BE2C (cell line): ENCODE results near the gene NCDN.

Source experiments
- DNase-seq: peaks from one replicate; pipeline ENCODE4 v3.0.0-alpha.2; 2020
- H3K27me3 ChIP-seq: fragments of 250-450 bp; sonication (Bioruptor Pico); 2 replicates; pipeline ENCODE4 v1.5.1; 2020; ENCODE audit warnings: mild to moderate bottlenecking
- H3K36me3 ChIP-seq: fragments of 250-450 bp; sonication (Bioruptor Pico); 2 replicates; pipeline ENCODE4 v1.5.1; 2020; ENCODE audit warnings: mild to moderate bottlenecking
- H3K4me1 ChIP-seq: fragments of 250-450 bp; sonication (Bioruptor Pico); 2 replicates; pipeline ENCODE4 v1.5.1; 2020
- H3K4me3 ChIP-seq: 2 replicates; pipeline ENCODE4 v1.5.1; 2011; ENCODE audit warnings: low read depth, low read length
- H3K9me3 ChIP-seq: fragments of 250-450 bp; sonication (Bioruptor Pico); 2 replicates; pipeline ENCODE4 v1.5.1; 2020
- TF ChIP-seq, protein P1 (sequence below): IDR thresholded peaks from 2 replicates; pipeline ENCODE4 v1.5.1; 2012; ENCODE audit warnings: mild to moderate bottlenecking, low read depth, low read length

Gene NCDN

DNA sequence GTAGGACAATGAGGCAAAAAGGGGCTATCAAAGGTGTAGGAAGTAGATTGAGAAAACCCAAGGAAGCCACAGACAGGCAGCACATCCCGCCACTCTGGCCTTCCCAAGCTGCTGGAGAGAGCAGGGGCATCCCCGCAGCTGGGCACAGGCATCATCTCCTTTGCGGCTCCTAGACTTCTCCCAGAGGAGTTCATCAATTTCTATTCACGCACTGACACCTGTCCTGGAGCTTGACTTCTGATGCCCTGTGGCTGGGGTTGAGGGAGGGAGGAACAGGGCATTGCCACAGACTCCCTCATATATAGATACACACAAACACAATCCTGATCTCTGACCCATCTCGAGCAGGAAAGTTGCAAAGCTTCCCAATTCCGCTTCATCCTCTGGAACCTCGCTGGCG lies 13.7 kb downstream of the NCDN start:
- Histone ChIP-seq H3K4me3 (no peak overlapping the region), H3K36me3 (no peaks in the 10 kb centered on the region), H3K4me1 (no peaks in the 10 kb centered on the region), H3K9me3 (no peaks in the 10 kb centered on the region), H3K27me3 (no peaks in the 10 kb centered on the region)
- TF ChIP-seq, protein P1, sequence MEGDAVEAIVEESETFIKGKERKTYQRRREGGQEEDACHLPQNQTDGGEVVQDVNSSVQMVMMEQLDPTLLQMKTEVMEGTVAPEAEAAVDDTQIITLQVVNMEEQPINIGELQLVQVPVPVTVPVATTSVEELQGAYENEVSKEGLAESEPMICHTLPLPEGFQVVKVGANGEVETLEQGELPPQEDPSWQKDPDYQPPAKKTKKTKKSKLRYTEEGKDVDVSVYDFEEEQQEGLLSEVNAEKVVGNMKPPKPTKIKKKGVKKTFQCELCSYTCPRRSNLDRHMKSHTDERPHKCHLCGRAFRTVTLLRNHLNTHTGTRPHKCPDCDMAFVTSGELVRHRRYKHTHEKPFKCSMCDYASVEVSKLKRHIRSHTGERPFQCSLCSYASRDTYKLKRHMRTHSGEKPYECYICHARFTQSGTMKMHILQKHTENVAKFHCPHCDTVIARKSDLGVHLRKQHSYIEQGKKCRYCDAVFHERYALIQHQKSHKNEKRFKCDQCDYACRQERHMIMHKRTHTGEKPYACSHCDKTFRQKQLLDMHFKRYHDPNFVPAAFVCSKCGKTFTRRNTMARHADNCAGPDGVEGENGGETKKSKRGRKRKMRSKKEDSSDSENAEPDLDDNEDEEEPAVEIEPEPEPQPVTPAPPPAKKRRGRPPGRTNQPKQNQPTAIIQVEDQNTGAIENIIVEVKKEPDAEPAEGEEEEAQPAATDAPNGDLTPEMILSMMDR = no peak
- DNase-seq = no peak

DNA sequence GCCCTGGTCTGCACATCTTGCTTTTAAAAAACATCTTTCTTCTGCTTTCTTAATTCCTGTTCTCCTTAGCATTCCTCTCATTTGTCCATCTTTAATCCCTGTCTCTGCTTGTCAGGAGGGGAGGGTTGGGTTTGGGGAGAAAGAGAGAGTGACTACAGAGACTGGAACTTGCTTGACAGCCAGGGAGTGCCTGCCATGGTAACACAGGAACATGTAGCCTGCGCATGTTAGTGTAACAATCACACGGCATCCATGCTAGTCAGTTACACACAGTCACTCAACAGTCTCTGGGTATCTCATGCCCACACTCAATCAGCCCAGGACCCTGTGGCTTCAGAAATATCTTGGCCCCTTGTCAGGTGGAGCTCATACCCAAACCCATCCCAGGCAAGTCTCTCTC lies 14.7 kb downstream of the NCDN start:
- no peak for DNase-seq
- Histone ChIP-seq H3K4me1 (no peaks in the 10 kb centered on the region), H3K27me3 (no peaks in the 10 kb centered on the region), H3K4me3 (no peak overlapping the region), H3K9me3 (no peaks in the 10 kb centered on the region), H3K36me3 (no peaks in the 10 kb centered on the region)
- TF ChIP-seq, protein P1 = no peak

DNA sequence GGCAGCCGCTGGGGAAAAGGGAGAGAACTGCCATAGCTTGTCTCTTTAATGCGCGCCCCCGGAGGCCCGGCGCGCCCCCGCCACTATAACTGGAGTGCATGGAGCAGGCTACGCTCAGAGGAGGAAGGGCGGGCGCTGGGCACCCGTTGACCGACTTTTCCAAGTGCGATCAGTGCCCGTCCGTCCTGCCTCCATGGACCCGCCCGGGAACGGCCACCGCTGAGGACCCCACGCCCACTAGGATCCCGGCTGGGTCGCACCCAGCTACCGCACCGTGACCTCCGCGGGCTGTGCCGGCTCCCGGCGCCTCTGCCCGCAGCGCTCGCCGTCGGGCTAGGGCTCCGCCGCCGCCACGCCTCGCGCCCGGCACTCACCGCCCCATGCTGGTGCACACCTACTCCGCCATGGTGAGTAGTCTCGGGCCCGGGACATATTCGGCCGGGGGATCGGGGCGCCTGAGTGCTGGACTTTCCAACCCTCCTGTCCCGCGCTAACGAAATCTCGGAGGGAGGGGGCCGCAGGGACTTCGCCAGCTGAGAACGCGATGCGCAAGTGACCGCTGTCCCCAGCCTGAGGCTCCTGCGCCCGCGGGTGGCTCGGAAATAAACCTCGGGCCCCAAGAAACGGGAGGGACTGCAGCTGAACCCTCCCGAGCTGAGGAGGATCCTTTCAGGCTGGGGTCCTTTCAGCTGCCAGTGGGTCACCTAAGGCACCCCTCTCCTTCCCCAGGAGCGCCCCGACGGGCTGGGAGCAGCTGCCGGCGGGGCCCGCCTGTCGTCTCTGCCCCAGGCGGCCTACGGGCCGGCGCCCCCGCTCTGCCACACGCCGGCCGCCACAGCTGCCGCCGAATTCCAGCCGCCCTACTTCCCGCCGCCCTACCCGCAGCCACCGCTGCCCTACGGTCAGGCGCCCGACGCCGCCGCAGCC lies 15.9 kb downstream of the NCDN start, which contains the start of gene TFAP2E:
TSS of gene TFAP2E (plus strand) at position 117 of the 927 bp plus-strand sequence. CDS start at position 381, 264 bp downstream.
- Histone ChIP-seq H3K27me3 (no peaks in the 10 kb centered on the region), H3K36me3 (no peaks in the 10 kb centered on the region), H3K4me1 (no peaks in the 10 kb centered on the region), H3K4me3 (peak within 1 kb of the TSS; percentile 34), H3K9me3 (no peaks in the 10 kb centered on the region)
- TF ChIP-seq, protein P1 = no peak
- peak; percentile 31 for DNase-seq

DNA sequence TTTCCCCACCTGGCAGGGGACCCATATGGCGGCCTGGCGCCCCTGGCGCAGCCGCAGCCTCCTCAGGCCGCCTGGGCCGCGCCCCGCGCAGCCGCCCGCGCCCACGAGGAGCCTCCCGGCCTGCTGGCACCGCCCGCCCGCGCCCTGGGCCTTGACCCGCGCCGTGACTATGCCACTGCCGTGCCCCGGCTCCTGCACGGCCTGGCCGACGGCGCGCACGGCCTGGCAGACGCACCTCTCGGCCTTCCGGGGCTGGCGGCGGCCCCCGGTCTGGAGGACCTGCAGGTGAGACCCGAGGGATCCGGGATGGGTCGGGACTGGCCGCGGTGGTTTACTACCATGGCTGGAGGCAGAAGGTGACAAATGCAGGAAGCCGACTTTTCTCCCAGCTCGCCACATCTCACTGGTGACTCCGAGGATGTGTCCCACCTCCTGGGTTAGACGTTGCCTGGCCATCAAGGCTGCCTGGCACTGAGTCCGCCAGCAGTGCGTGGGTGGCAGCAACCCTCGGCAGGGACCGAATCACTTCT lies 16.6 kb downstream of the NCDN start:
- Histone ChIP-seq H3K27me3 (no peaks in the 10 kb centered on the region), H3K4me3 (no peak overlapping the region), H3K4me1 (no peaks in the 10 kb centered on the region), H3K9me3 (no peaks in the 10 kb centered on the region), H3K36me3 (no peaks in the 10 kb centered on the region)
- TF ChIP-seq, protein P1 = no peak
- DNase-seq = no peak

DNA sequence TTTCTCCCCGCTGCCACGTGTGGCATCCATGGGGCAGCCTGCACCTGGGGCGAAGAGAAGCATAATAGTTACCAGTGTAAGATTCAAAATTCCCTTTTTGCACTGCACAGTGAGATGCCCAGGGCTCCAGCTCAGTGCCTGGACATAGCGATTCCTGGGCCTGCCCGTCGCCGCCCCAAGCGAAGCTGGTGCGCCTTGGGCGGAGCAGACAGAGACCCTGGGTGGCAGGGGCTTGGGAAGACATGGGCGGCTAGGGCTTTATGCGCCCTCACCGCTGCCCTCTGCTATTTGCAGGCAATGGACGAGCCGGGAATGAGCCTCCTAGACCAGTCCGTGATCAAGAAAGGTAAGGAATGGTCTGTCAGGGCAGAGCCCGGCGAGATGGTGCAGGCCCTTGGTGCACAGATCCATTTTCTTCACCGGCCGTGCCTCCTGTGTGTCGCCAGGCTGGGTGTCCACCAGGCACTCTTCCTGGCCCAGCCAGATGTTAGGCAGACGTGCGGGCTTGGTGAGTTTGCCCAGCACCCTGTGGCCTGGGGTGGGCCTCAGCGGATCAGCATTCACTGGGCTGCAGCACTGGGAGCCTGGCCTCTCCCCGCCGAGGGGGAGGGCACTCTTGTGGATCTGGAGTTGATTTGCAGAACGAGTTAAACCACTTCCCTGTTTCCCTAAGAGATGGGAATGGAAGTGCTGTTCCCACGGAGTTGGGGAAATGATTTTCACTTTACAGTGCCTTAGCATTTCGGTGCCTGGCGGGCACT lies 17.2 kb downstream of the NCDN start:
- no peak overlapping the region for H3K4me3 ChIP-seq
- no peak for DNase-seq

More for the DNA sequence above, 17.2 kb downstream of the NCDN start:
- Histone ChIP-seq H3K4me1 (no peaks in the 10 kb centered on the region), H3K27me3 (no peaks in the 10 kb centered on the region), H3K9me3 (no peaks in the 10 kb centered on the region), H3K36me3 (no peaks in the 10 kb centered on the region)
- TF ChIP-seq, protein P1 = no peak
